GM10248 (cell line): Measurements from ENCODE around the gene JMJD8.

Experiments used
- CTCF ChIA-PET: fragments of 300-600 bp; sonication (Branson Sonifier 250); formaldehyde crosslinking; extraction: SDS; loops from one replicate; lab custom pipeline; 2021; ENCODE audit warnings: antibody characterized with exemption; lab: Yijun Ruan, JAX
- POLR2A ChIA-PET: fragments of 350-650 bp; sonication (Branson Sonifier 250); formaldehyde crosslinking; extraction: SDS; loops from one replicate; lab custom pipeline; 2020; ENCODE audit warnings: antibody characterized with exemption; lab: Yijun Ruan, JAX
- DNase-seq: peaks from one replicate; pipeline ENCODE4 v3.0.0; 2012; ENCODE audit errors: extremely low spot score
- CTCF ChIP-seq: IDR thresholded peaks from 2 replicates; pipeline ENCODE4 v1.5.1; 2012; ENCODE audit warnings: mild to moderate bottlenecking, low read depth; ENCODE audit errors: extremely low read depth, missing control alignments, control extremely low read depth

JMJD8 gene

GRCh38 chr16:635573-636205, 48.4 kb downstream of the JMJD8 start:
- CTCF ChIA-PET: interaction anchor here (1.1 to 2.5 kb wide), 2 partner anchors 13 to 26 kb away, joined by 3 to 13 read pairs; partner anchors contain the start of gene WDR90
- DNase-seq: no peak
- POLR2A ChIA-PET: interaction anchor here (0.7 kb wide), 1 partner anchor 15 kb away, joined by 4 read pairs; no protein-coding TSS in a partner anchor
- no peak for TF ChIP-seq CTCF

GRCh38 chr16:634996-635395, 49.1 kb downstream of the JMJD8 start:
- TF ChIP-seq CTCF: no peak
- ChIA-PET POLR2A (no interaction called here), CTCF (no interaction called here)
- no peak for DNase-seq

GRCh38 chr16:634051-634670, 50.0 kb downstream of the JMJD8 start:
- CTCF ChIA-PET: no interaction called here
- POLR2A ChIA-PET: no interaction called here
- DNase-seq: no peak
- no peak for TF ChIP-seq CTCF

- POLR2A ChIA-PET: no interaction called here
- no peak for TF ChIP-seq CTCF
- CTCF ChIA-PET: no interaction called here
- no peak for DNase-seq
Observed at GRCh38 chr16:633336-634050, 50.6 kb downstream of the JMJD8 start.

- no peak for TF ChIP-seq CTCF
- ChIA-PET POLR2A (no interaction called here), CTCF (no interaction called here)
- no peak for DNase-seq
Observed at GRCh38 chr16:632486-633335, 51.4 kb downstream of the JMJD8 start.

- no peak for DNase-seq
- POLR2A ChIA-PET: no interaction called here
- CTCF ChIA-PET: no interaction called here
- TF ChIP-seq CTCF: no peak
Observed at GRCh38 chr16:631808-632358, 52.3 kb downstream of the JMJD8 start.
